H1 (cell line): Measurements from ENCODE around the gene ANKS1B. TPM values are rescaled to one million over a fixed set of nuclear protein-coding genes. Genes with fewer than 3 reads are reported as not detected.

Experiments
- CTCF ChIA-PET: fragments of 300-600 bp; sonication (Branson Sonifier 250); formaldehyde crosslinking; loops from one replicate; lab custom pipeline; 2021; ENCODE audit not compliant: partially characterized antibody; lab: Charles Lee
- POLR2A ChIA-PET: fragments of 300-600 bp; sonication (Branson Sonifier 250); formaldehyde crosslinking; loops from one replicate; lab custom pipeline; 2021; ENCODE audit warnings: inconsistent platforms; ENCODE audit not compliant: partially characterized antibody; lab: Charles Lee
- DNase-seq, 2 experiments: peaks; one replicate each; pipeline versions ENCODE4 v3.0.0 to v3.0.0-alpha.2; 2010 to 2022; ENCODE audit warnings: low spot score in 2 of 2, low read depth in 1 of 2, mixed read lengths in 1 of 2
- FAIRE-seq: peaks from 2 replicates; lab custom pipeline; 2011; peaks lifted over from hg19 to GRCh38; lab: Jason Lieb, UNC
- H2AFZ ChIP-seq: 2 replicates; pipeline ENCODE4 v1.8.1; 2012; ENCODE audit warnings: low read length, inconsistent platforms
- H2AK5ac ChIP-seq: 2 replicates; pipeline ENCODE4 v1.6.1; 2013; ENCODE audit warnings: low read depth, low read length
- H2BK120ac ChIP-seq: replicated peaks from 2 replicates; pipeline ENCODE3; 2013; ENCODE audit warnings: low read depth, low read length, inconsistent platforms
- H2BK12ac ChIP-seq: 2 replicates; pipeline ENCODE4 v1.6.1; 2013; ENCODE audit warnings: low read depth, low read length
- H2BK15ac ChIP-seq: 2 replicates; pipeline ENCODE4 v1.6.1; 2013; ENCODE audit warnings: low read length
- H2BK20ac ChIP-seq: 2 replicates; pipeline ENCODE4 v1.6.1; 2013; ENCODE audit warnings: low read length
- H2BK5ac ChIP-seq: 2 replicates; pipeline ENCODE4 v1.6.1; 2013; ENCODE audit warnings: low read depth, low read length
- H3K14ac ChIP-seq: 2 replicates; pipeline ENCODE4 v1.6.1; 2013; ENCODE audit warnings: inconsistent platforms; ENCODE audit not compliant: insufficient read length
- H3K18ac ChIP-seq: 2 replicates; pipeline ENCODE4 v1.6.1; 2013; ENCODE audit warnings: low read length; ENCODE audit errors: extremely low read depth
- H3K23ac ChIP-seq: 2 replicates; pipeline ENCODE4 v1.6.1; 2013; ENCODE audit warnings: inconsistent platforms; ENCODE audit not compliant: insufficient read length
- H3K23me2 ChIP-seq: 2 replicates; pipeline ENCODE4 v1.6.1; 2013; ENCODE audit warnings: low read depth, low read length
- H3K27ac ChIP-seq: 2 replicates; pipeline ENCODE4 v1.6.1; 2011; ENCODE audit warnings: low read depth, low read length, inconsistent platforms
- H3K27me3 ChIP-seq, 4 experiments: replicated peaks in 1 of 4; 1 replicate in 1 of 4; 2 replicates in 3 of 4; pipeline versions ENCODE4 v1.6.1 to v1.8.1; 2011 to 2013; ENCODE audit warnings: low read length in 3 of 4, mild to moderate bottlenecking in 3 of 4, inconsistent platforms in 2 of 4, mixed read lengths in 2 of 4, moderate library complexity in 1 of 4; ENCODE audit not compliant: control insufficient read depth in 3 of 4, insufficient read depth in 3 of 4; ENCODE audit errors: extremely low read depth in 1 of 4
- H3K36me3 ChIP-seq, 4 experiments: 2 replicates each; pipeline versions ENCODE4 v1.6.1 to v1.8.1; 2011 to 2013; ENCODE audit warnings: mild to moderate bottlenecking in 4 of 4, low read length in 3 of 4, moderate library complexity in 2 of 4, control low read depth in 1 of 4, inconsistent platforms in 1 of 4; ENCODE audit not compliant: insufficient read depth in 4 of 4, control insufficient read depth in 2 of 4
- H3K4ac ChIP-seq: replicated peaks from 2 replicates; pipeline ENCODE3; 2013; ENCODE audit warnings: low read length, low read depth, mixed read lengths, inconsistent platforms; ENCODE audit not compliant: insufficient read length
- H3K4me1 ChIP-seq, 4 experiments: replicated peaks in 1 of 4; 1 replicate in 1 of 4; 2 replicates in 3 of 4; pipeline versions ENCODE4 v1.6.1 to v1.8.1; 2011 to 2013; ENCODE audit warnings: low read length in 3 of 4, inconsistent platforms in 2 of 4, mixed read lengths in 1 of 4; ENCODE audit not compliant: insufficient read depth in 4 of 4, control insufficient read depth in 3 of 4
- H3K4me2 ChIP-seq, 2 experiments: 2 replicates each; pipeline versions ENCODE4 v1.6.1 to v1.8.1; 2011 to 2013; ENCODE audit warnings: low read depth in 2 of 2, low read length in 2 of 2, control low read depth in 1 of 2, inconsistent platforms in 1 of 2, mild to moderate bottlenecking in 1 of 2; ENCODE audit not compliant: insufficient read depth in 1 of 2
- H3K4me3 ChIP-seq, 4 experiments: fragments of 200-600, 300-600 bp in 1 of 4; sonication (generic), shearing (Covaris generic), sonication (Bioruptor Twin) in 1 of 4; 2 replicates each; pipeline versions ENCODE4 v1.5.1 to v1.8.1; 2011 to 2016; ENCODE audit warnings: low read length in 4 of 4, low read depth in 3 of 4, control low read depth in 2 of 4, inconsistent platforms in 2 of 4, mild to moderate bottlenecking in 2 of 4, mixed read lengths in 1 of 4, moderate library complexity in 1 of 4; ENCODE audit not compliant: insufficient read depth in 2 of 4; ENCODE audit errors: extremely low read depth in 1 of 4
- H3K56ac ChIP-seq: replicated peaks from 2 replicates; pipeline ENCODE3; 2013; ENCODE audit warnings: low read depth, mild to moderate bottlenecking, mixed read lengths, low read length, inconsistent platforms; ENCODE audit not compliant: insufficient read length
- H3K79me1 ChIP-seq: 2 replicates; pipeline ENCODE4 v1.6.1; 2013; ENCODE audit warnings: low read depth, low read length, control low read depth
- H3K79me2 ChIP-seq, 2 experiments: 2 replicates each; pipeline versions ENCODE4 v1.6.1 to v1.8.1; 2012 to 2013; ENCODE audit warnings: low read length in 2 of 2, mild to moderate bottlenecking in 2 of 2, inconsistent platforms in 1 of 2; ENCODE audit not compliant: insufficient read depth in 2 of 2, control insufficient read depth in 1 of 2
- H3K9ac ChIP-seq, 4 experiments: replicated peaks in 1 of 4; 1 replicate in 1 of 4; 2 replicates in 3 of 4; pipeline versions ENCODE4 v1.6.1 to v1.8.1; 2011 to 2013; ENCODE audit warnings: low read depth in 3 of 4, low read length in 3 of 4, control low read depth in 2 of 4, mild to moderate bottlenecking in 2 of 4, moderate library complexity in 2 of 4, inconsistent platforms in 1 of 4; ENCODE audit errors: extremely low read depth in 1 of 4
- H3K9me3 ChIP-seq, 2 experiments: 2 replicates each; pipeline versions ENCODE4 v1.6.1 to v1.8.1; 2012 to 2013; ENCODE audit warnings: mild to moderate bottlenecking in 2 of 2, moderate library complexity in 2 of 2, control low read depth in 1 of 2, inconsistent platforms in 1 of 2, low read depth in 1 of 2, low read length in 1 of 2, mixed read lengths in 1 of 2; ENCODE audit not compliant: insufficient read depth in 2 of 2
- H4K20me1 ChIP-seq, 2 experiments: replicated peaks in 1 of 2; 2 replicates each; pipeline versions ENCODE3 to v1.8.1; 2011 to 2013; ENCODE audit warnings: inconsistent platforms in 2 of 2, low read length in 2 of 2, mild to moderate bottlenecking in 1 of 2; ENCODE audit not compliant: insufficient read depth in 2 of 2, control insufficient read depth in 1 of 2
- H4K5ac ChIP-seq: 2 replicates; pipeline ENCODE4 v1.6.1; 2013; ENCODE audit warnings: low read length, low read depth, mixed read lengths, inconsistent platforms; ENCODE audit not compliant: insufficient read length
- H4K8ac ChIP-seq: 2 replicates; pipeline ENCODE4 v1.8.0; 2013; ENCODE audit warnings: mild to moderate bottlenecking, moderate library complexity, low read length, inconsistent platforms; ENCODE audit not compliant: insufficient read depth; ENCODE audit errors: extremely low read depth
- H4K91ac ChIP-seq: replicated peaks from 2 replicates; pipeline ENCODE3; 2013; ENCODE audit warnings: low read length, mixed read lengths, inconsistent platforms; ENCODE audit not compliant: insufficient read length
- KDM1A ChIP-seq: fragments of 200-600, 300-600 bp; sonication (generic); IDR thresholded peaks from 2 replicates; pipeline ENCODE4 v1.7.1; 2016; ENCODE audit warnings: mild to moderate bottlenecking, low read length, borderline replicate concordance
- whole genome bisulfite sequencing, 2 experiments: shearing (Covaris generic) in 1 of 2; methylation state at CpG; one replicate each; pipeline versions ENCODE4 v1.1.6 to v1.1.7; 2013 to 2015; ENCODE audit warnings: low lambda C conversion rate in 2 of 2, mixed read lengths in 2 of 2, inconsistent platforms in 1 of 2, low coverage in 1 of 2, missing lambda C conversion rate in 1 of 2; ENCODE audit not compliant: insufficient replicate concordance in 2 of 2, insufficient coverage in 1 of 2, insufficient read length in 1 of 2; ENCODE audit errors: extremely low coverage in 1 of 2, missing lambda C conversion rate in 1 of 2; 5-methylcytosine and 5-hydroxymethylcytosine counted together
- polyA plus RNA-seq, 7 experiments: library from polyadenylated mRNA; depleted of rRNA in 3 of 7; stranded (reverse) in 5 of 7; unstranded in 2 of 7; fragments of >200 nt in 5 of 7; fragments of 200-250 nt in 2 of 7; gene quantifications; 1 replicate in 5 of 7; 2 replicates in 1 of 7; 4 replicates in 1 of 7; pipeline versions ENCODE4 v1.2.1 to v1.2.3, GENCODE V29; 2011 to 2013; ENCODE audit warnings: missing spikeins in 2 of 7, mixed read lengths in 2 of 7
- total RNA-seq: library from RNA; stranded (reverse); fragmentation: NEBNext Ultra II Directional; extraction: Animal tissue kit (Norgen Biotek cat#: 25700); gene quantifications from 2 replicates; pipeline ENCODE4 v1.2.1, GENCODE V29; 2021
- TF ChIP-seq, protein P1 (sequence below): IDR thresholded peaks from 2 replicates; pipeline ENCODE4 v1.6.1; 2011; ENCODE audit warnings: low read length, improper control_type of control experiment

The ANKS1B gene
- total and polyA plus RNA-seq, 2 of the 8 experiments (the other 6 are each of a cell fraction or from before 2014, with no cell fraction given), result 2.7 to 6.1 TPM

DNA sequence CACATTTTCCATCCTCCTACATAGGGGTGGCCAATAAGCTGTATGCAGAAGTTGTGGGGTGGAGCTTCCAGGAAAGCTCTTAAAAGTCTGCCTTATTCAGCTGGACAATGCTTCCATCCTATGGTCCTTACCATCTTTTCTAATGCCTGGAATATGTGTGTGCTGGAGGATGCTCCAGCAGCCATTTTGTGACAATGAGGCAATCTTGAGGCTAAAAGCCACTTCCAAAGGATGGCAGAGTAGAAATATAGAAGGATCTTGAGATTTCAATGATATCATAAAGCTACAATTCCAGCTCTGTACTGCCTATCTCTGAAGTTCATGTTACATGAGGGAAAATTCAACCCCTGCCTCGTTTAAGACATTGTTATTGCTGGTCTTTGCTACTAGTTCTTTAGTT, 1244.0 kb downstream of the ANKS1B start:
- H3K9ac ChIP-seq, result no peak overlapping the region
- POLR2A ChIA-PET, result no interaction called here

More for the DNA sequence above, 1244.0 kb downstream of the ANKS1B start:
- H4K91ac ChIP-seq, result no peak overlapping the region
- no peak overlapping the region for H3K23ac ChIP-seq
- 86% methylated on average over 1 of the region's 1 CpG; no CpG with 5 or more reads in 1 of the 2 experiments for WGBS, 2 experiments
- H3K36me3 ChIP-seq, result no peaks in the 10 kb centered on the region
- H2BK15ac ChIP-seq, result no peak overlapping the region
- H3K27me3 ChIP-seq, result peaks cover 0 to 5% (median 2%) of the 10 kb centered on the region in 4 experiments; a peak in 5 of 7 replicates
- H3K56ac ChIP-seq, result no peak overlapping the region
- no peak overlapping the region for H2BK120ac ChIP-seq
- H3K27ac ChIP-seq, result no peak overlapping the region
- H3K18ac ChIP-seq, result no peak overlapping the region
- no peak overlapping the region for H3K4me2 ChIP-seq
- H4K5ac ChIP-seq, result no peak overlapping the region
- H2BK5ac ChIP-seq, result no peak overlapping the region
- no peak overlapping the region for H3K4me3 ChIP-seq
- no peak for DNase-seq
- TF ChIP-seq, protein P1, sequence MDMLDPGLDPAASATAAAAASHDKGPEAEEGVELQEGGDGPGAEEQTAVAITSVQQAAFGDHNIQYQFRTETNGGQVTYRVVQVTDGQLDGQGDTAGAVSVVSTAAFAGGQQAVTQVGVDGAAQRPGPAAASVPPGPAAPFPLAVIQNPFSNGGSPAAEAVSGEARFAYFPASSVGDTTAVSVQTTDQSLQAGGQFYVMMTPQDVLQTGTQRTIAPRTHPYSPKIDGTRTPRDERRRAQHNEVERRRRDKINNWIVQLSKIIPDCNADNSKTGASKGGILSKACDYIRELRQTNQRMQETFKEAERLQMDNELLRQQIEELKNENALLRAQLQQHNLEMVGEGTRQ, result no peak
- 0 out of 2 replicates have a peak, but pooled peaks have one; percentile 31 for TF ChIP-seq KDM1A
- TF ChIP-seq, all 59 proteins: peak for 1
- no peak for FAIRE-seq
- CTCF ChIA-PET, result interaction anchor here (0.8 to 6.3 kb wide), 15 partner anchors 8 to 261 kb away, joined by 3 to 57 read pairs (median 6); no protein-coding TSS in a partner anchor
- Histone ChIP-seq H4K20me1 (no peaks in the 10 kb centered on the region), H2AK5ac (no peak overlapping the region), H3K23me2 (no peaks in the 10 kb centered on the region), H3K79me1 (no peaks in the 10 kb centered on the region; the same call in 1 of the 2 replicates), H3K4me1 (peaks cover 0 to 12% (median 3%) of the 10 kb centered on the region in 4 experiments; a peak in 5 of 7 replicates), H3K79me2 (no peaks in the 10 kb centered on the region), H3K4ac (no peak overlapping the region), H2AFZ (no peak overlapping the region), H3K14ac (no peak overlapping the region), H2BK20ac (no peak overlapping the region), H4K8ac (no peak overlapping the region), H3K9me3 (no peaks in the 10 kb centered on the region), H2BK12ac (no peak overlapping the region)
